ENCODE results near the gene CREB5.
"Not testable (repeated sequence)": the region's sequence is repeated elsewhere in the genome, so short reads cannot be mapped to it uniquely, and the experiment has no call there.

The CREB5 gene

DNA sequence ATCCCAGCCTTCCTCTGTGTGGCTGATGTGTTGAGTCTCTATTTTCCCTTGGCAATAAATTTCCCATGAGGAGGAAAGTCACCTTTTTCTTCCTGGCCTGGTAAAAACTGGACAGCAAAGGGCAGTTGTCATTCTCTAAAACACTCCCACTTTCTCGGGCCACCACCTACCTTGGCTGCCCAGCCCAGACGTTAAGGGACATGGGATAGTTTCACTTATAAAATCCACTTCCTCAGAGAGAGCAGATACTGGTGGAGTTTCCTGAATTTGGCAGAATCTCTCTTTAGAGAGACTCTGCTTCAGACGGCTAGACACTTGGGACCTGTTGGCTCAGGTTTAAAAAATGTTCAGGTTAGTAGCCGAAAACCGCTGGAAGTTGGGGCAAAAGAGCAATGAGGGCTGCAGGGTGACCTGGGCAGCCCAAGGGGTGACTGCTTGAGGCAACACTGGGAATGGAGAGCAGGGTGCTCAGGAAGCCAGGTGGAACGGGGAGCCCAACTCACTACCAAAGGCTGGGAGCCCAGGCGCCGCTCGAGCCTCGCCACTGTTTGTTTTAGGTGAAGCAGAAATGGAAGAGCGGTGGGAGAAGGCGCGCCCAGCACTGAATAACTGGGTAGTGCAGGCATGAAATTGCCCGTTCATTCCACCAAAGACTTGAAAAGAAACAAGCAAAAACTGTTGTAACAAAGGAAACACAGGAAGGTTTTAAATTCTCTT is 359.7 kb downstream of the CREB5 start:
- no peak overlapping the region for H3K4me3 ChIP-seq (ENCODE audit: low read depth in 1 of 2, low read length in 2 of 2)
- no peaks in the 10 kb centered on the region for H3K36me3 ChIP-seq (ENCODE audit: insufficient read depth, low read length)
- no peaks in the 10 kb centered on the region for H3K27me3 ChIP-seq (ENCODE audit: control insufficient read depth in 1 of 2, insufficient read depth in 2 of 2, low read length in 2 of 2)
- no peak overlapping the region for H3K9ac ChIP-seq (ENCODE audit: low read length)
- H3K4me1 ChIP-seq (ENCODE audit: insufficient read depth, low read length) = no peaks in the 10 kb centered on the region
- no peak overlapping the region for H3K27ac ChIP-seq (ENCODE audit: low read depth, low read length)
- H3K9me3 ChIP-seq (ENCODE audit: low read length) = no peaks in the 10 kb centered on the region

DNA sequence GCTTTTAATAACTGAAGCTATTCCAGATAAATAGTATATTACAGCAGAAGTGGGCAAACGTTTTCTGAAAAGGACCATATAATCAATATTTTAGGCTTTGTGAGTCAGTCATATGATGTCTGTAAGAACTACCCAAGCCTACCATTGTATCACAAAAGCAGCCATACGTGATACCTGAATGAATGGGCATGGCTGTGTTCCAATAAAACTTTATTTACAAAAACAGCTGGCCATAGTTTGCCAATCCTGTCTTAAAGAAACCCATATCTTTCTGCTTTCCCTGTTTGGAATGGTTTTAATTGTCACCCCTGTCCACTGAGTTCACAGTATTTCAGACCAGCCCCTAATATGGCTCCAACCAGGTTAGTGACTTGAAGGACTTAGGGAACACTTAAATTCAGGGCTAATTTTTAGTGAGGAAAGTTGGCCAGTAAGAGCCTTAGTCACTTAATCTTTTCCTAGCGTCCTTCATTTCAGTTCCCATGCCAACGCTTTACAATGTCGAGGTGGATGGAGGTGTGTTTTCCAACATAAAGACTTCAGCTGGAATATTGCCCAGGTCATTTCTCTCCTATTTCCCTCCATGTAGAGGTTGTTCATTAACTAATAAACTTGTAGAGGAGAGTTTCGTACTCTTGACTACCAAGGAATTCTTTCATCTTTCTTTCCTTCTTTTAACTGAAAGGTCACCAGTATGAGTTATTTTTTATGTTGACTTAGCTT is 361.3 kb downstream of the CREB5 start:
- Histone ChIP-seq H3K9ac (ENCODE audit: low read length) (no peak overlapping the region), H3K36me3 (ENCODE audit: insufficient read depth, low read length) (no peaks in the 10 kb centered on the region), H3K27me3 (ENCODE audit: control insufficient read depth in 1 of 2, insufficient read depth in 2 of 2, low read length in 2 of 2) (no peaks in the 10 kb centered on the region), H3K27ac (ENCODE audit: low read depth, low read length) (no peak overlapping the region), H3K9me3 (ENCODE audit: low read length) (no peaks in the 10 kb centered on the region), H3K4me3 (ENCODE audit: low read depth in 1 of 2, low read length in 2 of 2) (no peak overlapping the region), H3K4me1 (ENCODE audit: insufficient read depth, low read length) (no peaks in the 10 kb centered on the region)

DNA sequence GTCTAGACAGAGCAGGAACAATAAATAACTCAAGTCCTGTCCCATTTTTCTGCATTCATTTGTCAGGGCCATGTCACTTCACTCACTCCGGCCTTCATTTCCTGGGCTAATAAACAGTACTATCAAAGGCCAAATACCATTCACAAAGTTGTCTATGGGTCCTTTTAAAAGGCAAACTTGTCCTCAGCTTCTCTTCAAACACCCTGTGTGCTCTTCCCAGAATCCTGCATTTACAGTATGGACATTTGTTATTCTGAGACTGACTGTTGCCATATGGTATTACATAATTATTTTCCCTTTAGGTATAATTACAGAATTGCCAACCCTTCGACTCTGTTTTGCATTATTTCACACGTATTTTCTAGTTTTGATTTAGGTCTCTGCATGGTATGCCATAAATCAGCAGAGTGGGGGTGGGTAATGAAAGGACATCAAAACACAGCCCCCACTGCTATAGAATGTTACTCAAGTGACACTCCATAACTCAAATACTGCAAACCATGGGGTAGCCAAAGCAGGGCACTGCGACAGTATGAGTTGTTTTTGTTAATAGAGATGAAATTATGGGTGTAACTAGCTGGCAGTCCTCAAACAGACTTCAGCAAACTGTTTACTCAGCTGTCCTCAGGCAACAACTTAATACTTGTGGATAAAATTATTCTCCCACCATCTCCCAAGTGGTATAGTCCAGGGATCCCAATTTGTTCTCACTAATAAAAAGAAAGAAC is 362.1 kb downstream of the CREB5 start:
- Histone ChIP-seq H3K36me3 (ENCODE audit: insufficient read depth, low read length) (no peaks in the 10 kb centered on the region), H3K4me1 (ENCODE audit: insufficient read depth, low read length) (no peaks in the 10 kb centered on the region), H3K9me3 (ENCODE audit: low read length) (no peaks in the 10 kb centered on the region), H3K27ac (ENCODE audit: low read depth, low read length) (no peak overlapping the region), H3K27me3 (ENCODE audit: control insufficient read depth in 1 of 2, insufficient read depth in 2 of 2, low read length in 2 of 2) (no peaks in the 10 kb centered on the region), H3K4me3 (ENCODE audit: low read depth in 1 of 2, low read length in 2 of 2) (no peak overlapping the region), H3K9ac (ENCODE audit: low read length) (no peak overlapping the region)

DNA sequence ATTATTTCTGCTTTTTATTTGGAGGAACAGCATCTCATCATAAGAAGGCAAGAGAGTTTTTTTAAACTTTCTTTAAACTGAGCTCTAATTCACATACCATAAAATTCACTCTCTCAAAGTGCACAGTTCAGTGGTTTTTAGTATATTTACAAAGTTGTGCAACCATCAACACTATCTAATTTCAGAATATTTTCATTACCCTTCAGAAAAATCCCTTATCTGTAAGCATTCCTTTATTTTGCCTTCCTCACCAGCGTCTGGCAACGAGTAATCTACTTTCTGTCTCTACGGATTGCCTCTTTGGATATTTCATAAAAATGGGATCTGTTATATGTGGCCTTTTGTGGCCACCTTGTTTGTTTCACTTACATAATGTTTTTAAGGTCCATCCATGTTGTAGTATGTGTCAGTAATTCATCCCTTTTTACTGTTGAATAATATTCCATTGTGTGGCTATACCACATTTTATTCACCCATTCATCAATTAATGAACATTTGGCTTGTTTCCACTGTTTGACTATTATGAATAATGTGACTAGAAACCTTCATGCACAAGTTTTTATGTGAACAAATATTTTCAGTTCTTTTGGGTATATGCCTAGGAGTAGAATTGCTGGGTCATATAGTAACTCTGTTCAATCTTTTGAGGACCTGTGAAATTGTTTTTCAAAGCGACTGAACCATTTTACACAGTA is 364.3 kb downstream of the CREB5 start:
- H3K4me1 ChIP-seq (ENCODE audit: insufficient read depth, low read length) = no peaks in the 10 kb centered on the region
- H3K27me3 ChIP-seq (ENCODE audit: control insufficient read depth in 1 of 2, insufficient read depth in 2 of 2, low read length in 2 of 2) = no peaks in the 10 kb centered on the region
- no peak overlapping the region for H3K27ac ChIP-seq (ENCODE audit: low read depth, low read length)
- H3K36me3 ChIP-seq (ENCODE audit: insufficient read depth, low read length) = no peaks in the 10 kb centered on the region
- H3K4me3 ChIP-seq (ENCODE audit: low read depth in 1 of 2, low read length in 2 of 2) = no peak overlapping the region
- H3K9me3 ChIP-seq (ENCODE audit: low read length) = no peaks in the 10 kb centered on the region
- no peak overlapping the region for H3K9ac ChIP-seq (ENCODE audit: low read length)

DNA sequence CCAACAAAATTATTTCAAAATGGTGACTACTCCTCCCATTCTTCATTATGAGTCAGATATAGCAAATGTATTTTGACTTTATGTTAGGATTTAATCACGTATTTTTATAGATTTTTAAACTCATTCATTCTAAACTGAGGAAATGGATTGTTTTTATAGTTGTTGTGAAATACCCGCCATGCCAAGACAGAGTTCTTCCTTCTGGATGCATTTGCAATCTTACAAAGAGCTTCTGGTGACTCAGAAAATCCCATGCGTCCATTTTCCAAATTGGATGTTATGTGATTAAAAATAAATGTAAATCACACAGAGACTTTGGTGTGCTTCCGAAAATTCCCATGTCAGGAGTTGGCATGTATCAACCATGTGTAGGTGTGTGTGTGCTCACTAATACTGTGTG is 366.5 kb downstream of the CREB5 start:
- no peaks in the 10 kb centered on the region for H3K36me3 ChIP-seq (ENCODE audit: insufficient read depth, low read length)
- peaks cover 4% of the 10 kb centered on the region for H3K4me1 ChIP-seq (ENCODE audit: insufficient read depth, low read length)
- H3K9ac ChIP-seq (ENCODE audit: low read length) = no peak overlapping the region
- H3K27ac ChIP-seq (ENCODE audit: low read depth, low read length) = no peak overlapping the region
- no peaks in the 10 kb centered on the region for H3K27me3 ChIP-seq (ENCODE audit: control insufficient read depth in 1 of 2, insufficient read depth in 2 of 2, low read length in 2 of 2)
- no peaks in the 10 kb centered on the region for H3K9me3 ChIP-seq (ENCODE audit: low read length)
- H3K4me3 ChIP-seq (ENCODE audit: low read depth in 1 of 2, low read length in 2 of 2) = no peak overlapping the region

DNA sequence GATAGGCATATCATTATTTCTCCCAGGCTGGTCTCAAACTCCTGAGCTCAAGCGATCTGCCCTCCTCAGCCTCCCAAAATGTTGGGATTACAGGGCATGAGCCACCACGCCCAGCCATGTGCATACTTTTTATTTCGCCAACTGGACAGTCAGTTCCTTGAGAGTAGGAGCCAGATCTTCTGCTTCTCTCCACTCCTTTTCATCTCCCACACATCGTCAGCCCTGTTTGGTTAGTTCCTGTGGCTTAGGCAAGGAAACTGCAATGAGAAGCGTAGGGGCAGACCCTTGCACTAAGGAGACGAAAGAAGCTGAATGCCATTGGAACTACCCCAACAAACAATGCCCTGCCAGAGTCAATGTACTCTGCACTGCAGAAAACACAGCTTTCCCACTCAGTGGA is 367.6 kb downstream of the CREB5 start:
- Histone ChIP-seq H3K9me3 (ENCODE audit: low read length) (no peaks in the 10 kb centered on the region), H3K4me3 (ENCODE audit: low read depth in 1 of 2, low read length in 2 of 2) (no peak overlapping the region), H3K27ac (ENCODE audit: low read depth, low read length) (no peak overlapping the region), H3K9ac (ENCODE audit: low read length) (no peak overlapping the region), H3K36me3 (ENCODE audit: insufficient read depth, low read length) (no peaks in the 10 kb centered on the region), H3K4me1 (ENCODE audit: insufficient read depth, low read length) (peaks cover 16% of the 10 kb centered on the region), H3K27me3 (ENCODE audit: control insufficient read depth in 1 of 2, insufficient read depth in 2 of 2, low read length in 2 of 2) (no peaks in the 10 kb centered on the region)

DNA sequence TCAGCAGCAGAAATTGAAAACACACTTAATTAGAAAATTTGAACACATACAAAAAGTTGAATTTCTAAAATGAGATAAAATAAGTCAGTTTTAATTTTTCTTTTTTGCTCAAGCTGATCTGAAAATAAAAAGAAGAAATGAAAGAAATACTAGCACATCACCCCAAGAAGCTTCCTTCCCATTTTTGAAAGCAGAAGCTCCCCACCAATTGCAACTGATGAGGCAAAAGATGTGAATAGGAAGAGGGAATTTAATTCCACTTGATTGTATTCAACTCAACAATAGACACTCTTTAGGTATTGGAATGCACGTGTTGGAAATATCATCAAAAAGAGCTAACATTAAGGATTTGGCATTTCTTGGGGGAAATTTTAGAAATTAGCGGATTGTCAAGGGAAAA is 370.0 kb downstream of the CREB5 start:
- Histone ChIP-seq H3K4me3 (ENCODE audit: low read depth in 1 of 2, low read length in 2 of 2) (no peak overlapping the region), H3K9me3 (ENCODE audit: low read length) (no peaks in the 10 kb centered on the region)

DNA sequence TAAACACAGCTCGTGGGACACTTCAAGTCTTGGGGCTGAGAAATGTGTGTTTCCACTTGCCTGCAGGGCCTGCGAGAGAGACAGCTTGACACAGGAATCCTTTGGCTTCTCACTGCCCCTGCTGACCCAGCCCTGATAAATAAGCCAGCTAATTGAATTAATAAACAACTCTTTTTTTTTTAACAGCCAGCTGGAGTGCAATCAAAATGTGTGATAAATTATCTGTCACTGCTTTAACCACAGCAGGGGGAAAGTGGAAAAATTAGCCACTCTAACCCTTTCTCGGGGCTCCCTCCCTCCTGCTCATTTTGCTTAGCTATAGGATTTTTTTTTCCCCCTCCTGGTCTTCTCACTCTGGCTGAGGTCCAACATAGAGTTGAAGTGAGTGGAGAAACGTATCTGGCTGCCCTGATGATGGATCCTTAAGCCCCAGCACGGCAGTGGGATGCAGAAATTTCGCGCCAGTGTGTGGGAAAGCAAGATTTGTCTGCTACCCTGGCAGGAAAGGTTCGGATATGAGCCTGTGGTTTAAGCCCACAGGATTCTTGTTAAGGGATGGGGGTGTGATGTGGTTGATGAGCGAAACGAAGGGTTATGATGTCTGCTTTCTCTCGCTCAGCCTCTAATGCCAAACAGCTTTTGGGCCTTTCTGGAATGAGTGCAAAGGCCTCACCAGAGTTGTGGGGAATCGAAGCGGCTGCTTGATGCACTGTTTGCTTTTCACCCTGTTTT is 372.0 kb downstream of the CREB5 start:
- H3K27me3 ChIP-seq (ENCODE audit: control insufficient read depth in 1 of 2, insufficient read depth in 2 of 2, low read length in 2 of 2) = no peaks in the 10 kb centered on the region
- no peaks in the 10 kb centered on the region for H3K36me3 ChIP-seq (ENCODE audit: insufficient read depth, low read length)
- H3K27ac ChIP-seq (ENCODE audit: low read depth, low read length) = peak overlapping the region; percentile 37
- H3K9ac ChIP-seq (ENCODE audit: low read length) = no peak overlapping the region
- H3K4me1 ChIP-seq (ENCODE audit: insufficient read depth, low read length) = peaks cover 23% of the 10 kb centered on the region
- H3K9me3 ChIP-seq (ENCODE audit: low read length) = no peaks in the 10 kb centered on the region
- no peak overlapping the region for H3K4me3 ChIP-seq (ENCODE audit: low read depth in 1 of 2, low read length in 2 of 2)

More for the DNA sequence above, 370.0 kb downstream of the CREB5 start:
- no peak overlapping the region for H3K27ac ChIP-seq (ENCODE audit: low read depth, low read length)
- no peak overlapping the region for H3K9ac ChIP-seq (ENCODE audit: low read length)
- peaks cover 23% of the 10 kb centered on the region for H3K4me1 ChIP-seq (ENCODE audit: insufficient read depth, low read length)
- H3K36me3 ChIP-seq (ENCODE audit: insufficient read depth, low read length) = no peaks in the 10 kb centered on the region
- H3K27me3 ChIP-seq (ENCODE audit: control insufficient read depth in 1 of 2, insufficient read depth in 2 of 2, low read length in 2 of 2) = no peaks in the 10 kb centered on the region

DNA sequence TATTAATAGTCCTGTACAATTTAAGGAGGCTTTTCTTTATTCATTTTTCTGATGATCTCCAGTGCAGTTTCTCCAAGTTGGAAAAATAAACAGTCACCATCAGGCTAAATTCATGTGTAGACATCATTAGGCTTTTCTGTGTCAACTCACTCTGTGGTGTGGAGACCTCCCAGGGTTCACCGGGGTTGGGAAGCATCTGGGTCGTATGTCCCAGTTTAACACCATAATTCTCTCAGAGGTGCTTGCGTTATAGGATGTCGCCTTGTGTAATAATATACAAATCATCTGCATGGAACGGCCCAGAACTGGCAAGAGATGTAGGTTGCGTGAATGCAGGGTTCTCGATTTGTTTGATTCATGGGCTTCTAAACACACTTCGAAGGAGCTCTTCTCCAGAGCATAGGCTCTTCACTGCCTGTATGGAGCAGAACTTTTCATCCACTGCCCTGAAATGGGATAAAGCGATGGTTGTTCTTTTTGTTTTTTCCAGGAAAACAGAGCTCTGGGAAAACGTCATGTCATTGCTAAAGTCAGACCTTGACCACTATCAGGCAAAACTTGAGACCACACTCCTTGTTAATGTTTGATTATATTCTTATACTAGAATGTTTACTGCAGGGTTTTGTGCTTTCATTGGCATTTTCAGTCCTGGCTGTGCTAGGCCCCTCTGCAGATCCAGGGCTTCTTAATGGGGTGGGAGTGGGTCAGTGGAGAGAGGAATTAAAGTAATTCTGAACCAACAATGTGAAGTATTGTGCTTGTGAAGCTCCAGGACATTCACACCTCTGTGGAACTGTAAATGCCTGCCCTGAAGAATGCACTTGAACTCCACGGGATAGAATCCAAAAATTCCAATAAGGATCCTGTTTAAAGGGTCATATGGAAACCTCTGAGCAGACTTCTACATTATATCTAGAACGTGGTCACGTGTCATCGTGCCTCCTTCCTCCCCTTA is 373.0 kb downstream of the CREB5 start:
- Histone ChIP-seq H3K27me3 (ENCODE audit: control insufficient read depth in 1 of 2, insufficient read depth in 2 of 2, low read length in 2 of 2) (no peaks in the 10 kb centered on the region), H3K9ac (ENCODE audit: low read length) (no peak overlapping the region), H3K9me3 (ENCODE audit: low read length) (no peaks in the 10 kb centered on the region), H3K4me3 (ENCODE audit: low read depth in 1 of 2, low read length in 2 of 2) (no peak overlapping the region), H3K36me3 (ENCODE audit: insufficient read depth, low read length) (no peaks in the 10 kb centered on the region), H3K27ac (ENCODE audit: low read depth, low read length) (peak overlapping the region; percentile 37), H3K4me1 (ENCODE audit: insufficient read depth, low read length) (peaks cover 23% of the 10 kb centered on the region)

DNA sequence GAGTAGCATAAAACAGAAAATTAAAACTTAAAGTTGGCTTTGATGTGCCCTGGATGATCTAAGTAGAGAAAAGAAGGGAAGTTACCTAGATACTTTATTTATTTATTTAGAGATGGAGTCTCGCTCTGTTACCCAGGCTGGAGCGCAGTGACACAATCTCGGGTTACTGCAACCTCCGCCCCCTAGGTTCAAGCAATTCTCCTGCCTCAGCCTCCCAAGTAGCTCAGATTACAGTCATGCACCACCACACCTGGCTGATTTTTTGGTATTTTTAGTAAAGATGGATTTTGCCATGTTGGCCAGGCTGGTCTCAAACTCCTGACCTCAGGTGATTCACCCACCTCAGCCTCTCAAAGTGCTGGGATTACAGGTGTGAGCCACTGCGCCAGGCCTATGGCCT is 373.8 kb downstream of the CREB5 start:
- not testable (repeated sequence) for H3K4me3 ChIP-seq (ENCODE audit: low read depth in 1 of 2, low read length in 2 of 2); H3K36me3 ChIP-seq (ENCODE audit: insufficient read depth, low read length); H3K27ac ChIP-seq (ENCODE audit: low read depth, low read length); H3K9me3 ChIP-seq (ENCODE audit: low read length); H3K9ac ChIP-seq (ENCODE audit: low read length); H3K27me3 ChIP-seq (ENCODE audit: control insufficient read depth in 1 of 2, insufficient read depth in 2 of 2, low read length in 2 of 2)
- H3K4me1 ChIP-seq (ENCODE audit: insufficient read depth, low read length) = peaks cover 23% of the 10 kb centered on the region

Measured in muscle layer of colon (tissue), 2 donors.